K562 (cell line): Measurements from ENCODE around the gene AGPAT3. TPM values are rescaled to one million over a fixed set of nuclear protein-coding genes. Genes with fewer than 3 reads are reported as not detected.

Source experiments
- ATAC-seq: fragments of 200-7000 bp; cut with Tn5 transposase; 3 replicates; pipeline ENCODE4 v1.9.1; 2020; ENCODE audit warnings: moderate library complexity
- BruUV-seq: library from RNA; stranded (reverse); fragments of 400-500 nt; replicated peaks from 2 replicates; lab custom pipeline; 2021; lab: Mats Ljungman, UMichigan
- CTCF ChIA-PET: fragments of 300-600 bp; formaldehyde crosslinking; extraction: SDS; loops from one replicate; lab custom pipeline; 2021; ENCODE audit warnings: low intra/inter-chr PET ratio; lab: Yijun Ruan, JAX
- POLR2A ChIA-PET: fragments of 300-600, 350-650 bp; sonication (Branson Sonifier 250); formaldehyde crosslinking; extraction: SDS; loops from one replicate; lab custom pipeline; 2021; ENCODE audit warnings: antibody characterized with exemption, inconsistent platforms; lab: Yijun Ruan, JAX
- DNase-seq, 4 experiments: peaks; one replicate each; pipeline versions ENCODE4 v3.0.0 to v3.0.0-alpha.2; 2011 to 2018; ENCODE audit warnings: low spot score in 3 of 4, mixed read lengths in 3 of 4; ENCODE audit errors: extremely low read depth in 1 of 4
- FAIRE-seq: peaks from 2 replicates; lab custom pipeline; 2011; peaks lifted over from hg19 to GRCh38; lab: Jason Lieb, UNC
- H2AFZ ChIP-seq: 2 replicates; pipeline ENCODE4 v1.6.0; 2011; ENCODE audit warnings: low read depth, low read length, control low read depth, inconsistent platforms
- H3K27ac ChIP-seq: fragments of 200-600 bp; 3 replicates; pipeline ENCODE4 v1.8.0; 2011; ENCODE audit warnings: low read depth, mild to moderate bottlenecking, control low read depth, inconsistent platforms, low read length, moderate library complexity, mixed read lengths; ENCODE audit errors: extremely low read depth
- H3K27me3 ChIP-seq, 2 experiments: fragments of 300-600 bp in 1 of 2; 2 replicates in 1 of 2; 3 replicates in 1 of 2; pipeline versions ENCODE4 v1.6.0 to v1.8.0; 2011; ENCODE audit warnings: inconsistent platforms in 2 of 2, low read length in 2 of 2, mild to moderate bottlenecking in 1 of 2, mixed read lengths in 1 of 2, moderate library complexity in 1 of 2; ENCODE audit not compliant: control insufficient read depth in 2 of 2, insufficient read depth in 2 of 2
- H3K36me3 ChIP-seq: fragments of 300-600 bp; 3 replicates; pipeline ENCODE4 v1.8.0; 2011; ENCODE audit warnings: mild to moderate bottlenecking, low read length, inconsistent platforms; ENCODE audit not compliant: control insufficient read depth, insufficient read depth
- H3K4me1 ChIP-seq, 2 experiments: fragments of 200-600 bp in 1 of 2; replicated peaks in 1 of 2; 2 replicates in 1 of 2; 3 replicates in 1 of 2; pipeline versions ENCODE4 v1.5.1 to v1.8.0; 2011; ENCODE audit warnings: inconsistent platforms in 2 of 2, low read length in 2 of 2, mild to moderate bottlenecking in 1 of 2, mixed read lengths in 1 of 2, moderate library complexity in 1 of 2; ENCODE audit not compliant: control insufficient read depth in 2 of 2, insufficient read depth in 2 of 2
- H3K4me2 ChIP-seq: 2 replicates; pipeline ENCODE4 v1.6.1; 2011; ENCODE audit warnings: low read length, control low read depth, inconsistent platforms, mixed read lengths; ENCODE audit not compliant: insufficient read depth
- H3K4me3 ChIP-seq: fragments of 200-600 bp; sonication (generic), shearing (Covaris generic); 2 replicates; pipeline ENCODE4 v1.5.1; 2016; ENCODE audit warnings: control low read depth, inconsistent platforms
- H3K79me2 ChIP-seq: fragments of 200-600 bp; 3 replicates; pipeline ENCODE4 v1.8.0; 2011; ENCODE audit warnings: low read length, inconsistent platforms; ENCODE audit not compliant: control insufficient read depth, insufficient read depth
- H3K9ac ChIP-seq, 2 experiments: 2 replicates each; pipeline versions ENCODE4 v1.6.0 to v1.6.1; 2011; ENCODE audit warnings: low read depth in 2 of 2, low read length in 2 of 2, control low read depth in 1 of 2, inconsistent platforms in 1 of 2, mild to moderate bottlenecking in 1 of 2, mixed read lengths in 1 of 2; ENCODE audit not compliant: insufficient read depth in 1 of 2
- H3K9me1 ChIP-seq: one replicate; pipeline ENCODE4 v1.6.0; 2011; ENCODE audit warnings: inconsistent platforms, mild to moderate bottlenecking, low read length, moderate library complexity; ENCODE audit not compliant: control insufficient read depth, insufficient read depth
- H3K9me3 ChIP-seq: replicated peaks from 2 replicates; pipeline ENCODE4 v1.5.1; 2011; ENCODE audit warnings: low read depth, low read length, inconsistent platforms; ENCODE audit not compliant: control insufficient read depth, insufficient read depth
- H4K20me1 ChIP-seq: replicated peaks from 2 replicates; pipeline ENCODE4 v1.6.1; 2011; ENCODE audit warnings: low read length, inconsistent platforms, mixed read lengths; ENCODE audit not compliant: control insufficient read depth, insufficient read depth
- MIER1 ChIP-seq: fragments of 450-650 bp; IDR thresholded peaks from 2 replicates; pipeline ENCODE4 v1.6.1; 2016; ENCODE audit warnings: antibody characterized with exemption, mild to moderate bottlenecking, low read depth
- RBM39 ChIP-seq: fragments of 200-400 bp; formaldehyde crosslinking; optimal IDR thresholded peaks from 2 replicates; pipeline ENCODE3; 2018; ENCODE audit warnings: low read depth, low read length
- RHOXF2B ChIP-seq: fragments of 250-450 bp; sonication (Bioruptor Pico); conservative IDR thresholded peaks from 2 replicates; pipeline ENCODE4 v1.5.1; 2021
- SP1 ChIP-seq: sonication (generic); formaldehyde crosslinking; IDR thresholded peaks from 2 replicates; pipeline ENCODE4 v1.8.1; 2022; ENCODE audit warnings: mild to moderate bottlenecking, missing genetic modification reagents
- ZNF354B ChIP-seq: fragments of 250-450 bp; sonication (Bioruptor Pico); IDR thresholded peaks from 2 replicates; pipeline ENCODE4 v1.4.0; 2020
- ZNF551 ChIP-seq: fragments of 250-450 bp; sonication (Bioruptor Pico); IDR thresholded peaks from 2 replicates; pipeline ENCODE4 v1.5.0; 2021; ENCODE audit warnings: mild to moderate bottlenecking, moderate library complexity
- WGBS: fragments of 100-300 bp; shearing (Covaris generic); methylation state at CpG from one replicate; pipeline ENCODE4 v1.1.6; 2016; ENCODE audit warnings: low coverage, mixed read lengths; ENCODE audit not compliant: insufficient coverage; ENCODE audit errors: missing lambda C conversion rate; 5-methylcytosine and 5-hydroxymethylcytosine counted together
- in situ Hi-C: fragments of 300-500 bp; cut with MboI; formaldehyde crosslinking; loops from 4 replicates; pipeline ENCODE4 v1.15.0; 2018; ENCODE audit warnings: inconsistent platforms, mixed read lengths
- intact Hi-C: fragments of 100-400 bp; cut with micrococcal nuclease; formaldehyde crosslinking; loops from 2 replicates; pipeline ENCODE4 v1.14.2; 2022
- polyA plus RNA-seq, 8 experiments: library from polyadenylated mRNA; depleted of rRNA in 4 of 8; stranded (reverse) in 5 of 8; unstranded in 3 of 8; fragments of >200 nt; fragmentation: Nextera tagmentation in 2 of 8; fragmentation: Illumina TruSeq in 1 of 8; extraction: Ambion mirVana in 2 of 8; extraction: Trizol in 1 of 8; gene quantifications; 2 replicates each; pipeline versions ENCODE4 v1.2.1 to v1.2.3, GENCODE V29; 2011 to 2014; ENCODE audit warnings: inconsistent platforms in 1 of 8, missing spikeins in 1 of 8
- total RNA-seq, 7 experiments: library from RNA; depleted of rRNA in 6 of 7; stranded (reverse); fragments of >200 nt in 6 of 7; fragmentation: Illumina TruSeq in 2 of 7; extraction: Trizol in 2 of 7; gene quantifications; 2 replicates each; pipeline versions ENCODE4 v1.2.1 to v1.2.3, GENCODE V29; 2011 to 2021; ENCODE audit warnings: low replicate concordance in 1 of 7
- TF ChIP-seq, protein P1 (sequence below): fragments of 450-650 bp; formaldehyde crosslinking; IDR thresholded peaks from 2 replicates; pipeline ENCODE4 v1.4.0; 2022; ENCODE audit warnings: missing genetic modification characterization
- TF ChIP-seq, protein P2 (sequence below): fragments of 200-400 bp; formaldehyde crosslinking; IDR thresholded peaks from 2 replicates; pipeline ENCODE4 v1.6.1; 2017; ENCODE audit warnings: mild to moderate bottlenecking, low read depth, low read length, moderate library complexity
- TF ChIP-seq, protein P3 (sequence below): fragments of 450-650 bp; IDR thresholded peaks from 2 replicates; pipeline ENCODE4 v1.7.0; 2016; ENCODE audit warnings: borderline replicate concordance
- TF ChIP-seq, protein P4 (sequence below): sonication (generic); formaldehyde crosslinking; IDR thresholded peaks from 2 replicates; pipeline ENCODE4 v1.9.0; 2022; ENCODE audit warnings: mild to moderate bottlenecking, missing genetic modification reagents

AGPAT3 gene
- total and polyA plus RNA-seq, 9 of the 15 experiments (the other 6 are each of a cell fraction or from before 2014, with no cell fraction given): 1.5 to 88.4 (median 35.7) TPM

DNA sequence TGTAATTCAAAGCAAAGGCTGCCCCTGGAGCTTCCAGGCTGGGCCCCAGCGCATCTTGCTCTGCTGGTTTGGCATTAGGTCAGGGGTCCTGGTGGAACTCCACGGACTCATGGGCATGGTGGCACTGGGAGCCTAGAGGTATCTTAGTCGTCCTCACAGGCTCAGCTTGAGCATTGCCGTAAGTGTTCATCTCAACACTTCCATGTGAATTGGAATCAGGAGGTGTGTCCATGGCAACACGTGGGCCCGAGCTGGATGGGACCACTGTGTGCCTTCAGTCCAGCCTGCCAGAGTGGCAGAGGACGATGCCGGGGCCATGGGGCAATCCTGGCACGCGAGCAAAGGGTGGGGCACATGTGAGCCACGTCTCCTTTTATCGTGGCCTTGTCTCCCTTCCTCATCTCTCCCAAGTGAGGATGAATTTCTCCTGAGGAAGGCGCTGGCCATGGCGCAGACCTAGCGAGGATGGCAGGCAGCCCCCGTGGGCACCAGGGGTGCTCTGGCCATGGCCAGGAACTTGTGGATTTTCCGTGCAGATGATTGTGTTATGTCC, 47.0 kb downstream of the AGPAT3 start:
- CTCF ChIA-PET: no interaction called here
- Histone ChIP-seq H4K20me1 (peaks cover 4% of the 10 kb centered on the region; the same call in 1 of the 2 replicates), H2AFZ (no peak overlapping the region), H3K36me3 (peaks cover 17% of the 10 kb centered on the region; the same call in 2 of the 3 replicates), H3K27me3 (no peaks in the 10 kb centered on the region), H3K9me3 (peaks cover 8% of the 10 kb centered on the region), H3K4me1 (peaks cover 20 to 43% of the 10 kb centered on the region in 2 experiments), H3K79me2 (peaks cover 66% of the 10 kb centered on the region), H3K9ac (no peak overlapping the region), H3K4me3 (no peak overlapping the region), H3K4me2 (no peak overlapping the region), H3K9me1 (no peaks in the 10 kb centered on the region), H3K27ac (no peak overlapping the region)
- BruUV-seq: no TSS peak
- intact Hi-C loops (no loop called here), in situ Hi-C loops (no loop called here)
- 95% methylated on average over 17 of the region's 17 CpGs for WGBS
- POLR2A ChIA-PET: interaction anchor here (0.6 to 0.9 kb wide), 2 partner anchors 71 to 130 kb away, joined by 3 to 5 read pairs; no protein-coding TSS in a partner anchor
- TF ChIP-seq ZNF551: no peak
- no peak for TF ChIP-seq SP1 (CRISPR knock-in tag)
- TF ChIP-seq RBM39: no peak
- no peak for TF ChIP-seq RHOXF2B (CRISPR knock-in tag)
- no peak for TF ChIP-seq ZNF354B (CRISPR knock-in tag)
- ATAC-seq (no peak), FAIRE-seq (no peak), DNase-seq (no peak)

DNA sequence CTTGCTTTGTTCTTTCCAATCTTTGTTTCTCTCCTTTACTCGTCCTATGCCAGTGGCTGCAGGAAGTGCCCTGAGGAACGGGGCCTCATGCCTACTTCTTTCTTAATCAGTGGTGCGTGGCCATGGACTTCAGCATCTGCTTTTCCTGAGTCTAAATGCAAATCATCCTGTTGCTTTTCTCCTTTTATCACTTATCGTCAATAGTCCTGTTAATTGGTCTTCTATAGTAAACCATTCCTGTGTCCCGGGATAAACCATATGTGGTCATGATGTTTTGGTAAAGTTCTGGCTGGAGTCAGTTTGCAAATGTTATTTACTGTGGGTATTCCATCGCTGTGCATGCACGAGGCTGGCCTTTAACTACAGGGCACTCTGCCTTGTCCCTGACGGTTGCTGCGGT, 47.5 kb downstream of the AGPAT3 start:
- no peak for DNase-seq
- FAIRE-seq: no peak
- Histone ChIP-seq H3K9ac (no peak overlapping the region), H3K79me2 (peaks cover 71% of the 10 kb centered on the region), H2AFZ (no peak overlapping the region), H3K4me1 (peaks cover 24 to 47% of the 10 kb centered on the region in 2 experiments), H3K4me2 (no peak overlapping the region), H3K36me3 (peaks cover 17% of the 10 kb centered on the region; the same call in 2 of the 3 replicates), H3K9me3 (peaks cover 8% of the 10 kb centered on the region), H3K4me3 (no peak overlapping the region), H3K9me1 (no peaks in the 10 kb centered on the region), H4K20me1 (peaks cover 4% of the 10 kb centered on the region; the same call in 1 of the 2 replicates), H3K27me3 (no peaks in the 10 kb centered on the region), H3K27ac (no peak overlapping the region)
- ChIA-PET CTCF (no interaction called here), POLR2A (interaction anchor here (0.9 kb wide), 1 partner anchor 130 kb away, joined by 5 read pairs; no protein-coding TSS in a partner anchor)
- no TSS peak for BruUV-seq
- WGBS: 89% methylated on average over 9 of the region's 9 CpGs
- intact Hi-C loops: no loop called here
- no peak for ATAC-seq
- in situ Hi-C loops: no loop called here
- TF ChIP-seq, protein P1, sequence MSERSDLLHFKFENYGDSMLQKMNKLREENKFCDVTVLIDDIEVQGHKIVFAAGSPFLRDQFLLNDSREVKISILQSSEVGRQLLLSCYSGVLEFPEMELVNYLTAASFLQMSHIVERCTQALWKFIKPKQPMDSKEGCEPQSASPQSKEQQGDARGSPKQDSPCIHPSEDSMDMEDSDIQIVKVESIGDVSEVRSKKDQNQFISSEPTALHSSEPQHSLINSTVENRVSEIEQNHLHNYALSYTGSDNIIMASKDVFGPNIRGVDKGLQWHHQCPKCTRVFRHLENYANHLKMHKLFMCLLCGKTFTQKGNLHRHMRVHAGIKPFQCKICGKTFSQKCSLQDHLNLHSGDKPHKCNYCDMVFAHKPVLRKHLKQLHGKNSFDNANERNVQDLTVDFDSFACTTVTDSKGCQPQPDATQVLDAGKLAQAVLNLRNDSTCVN (CRISPR knock-in tag): no peak
- TF ChIP-seq, protein P2, sequence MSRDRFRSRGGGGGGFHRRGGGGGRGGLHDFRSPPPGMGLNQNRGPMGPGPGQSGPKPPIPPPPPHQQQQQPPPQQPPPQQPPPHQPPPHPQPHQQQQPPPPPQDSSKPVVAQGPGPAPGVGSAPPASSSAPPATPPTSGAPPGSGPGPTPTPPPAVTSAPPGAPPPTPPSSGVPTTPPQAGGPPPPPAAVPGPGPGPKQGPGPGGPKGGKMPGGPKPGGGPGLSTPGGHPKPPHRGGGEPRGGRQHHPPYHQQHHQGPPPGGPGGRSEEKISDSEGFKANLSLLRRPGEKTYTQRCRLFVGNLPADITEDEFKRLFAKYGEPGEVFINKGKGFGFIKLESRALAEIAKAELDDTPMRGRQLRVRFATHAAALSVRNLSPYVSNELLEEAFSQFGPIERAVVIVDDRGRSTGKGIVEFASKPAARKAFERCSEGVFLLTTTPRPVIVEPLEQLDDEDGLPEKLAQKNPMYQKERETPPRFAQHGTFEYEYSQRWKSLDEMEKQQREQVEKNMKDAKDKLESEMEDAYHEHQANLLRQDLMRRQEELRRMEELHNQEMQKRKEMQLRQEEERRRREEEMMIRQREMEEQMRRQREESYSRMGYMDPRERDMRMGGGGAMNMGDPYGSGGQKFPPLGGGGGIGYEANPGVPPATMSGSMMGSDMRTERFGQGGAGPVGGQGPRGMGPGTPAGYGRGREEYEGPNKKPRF: no peak
- TF ChIP-seq, protein P3, sequence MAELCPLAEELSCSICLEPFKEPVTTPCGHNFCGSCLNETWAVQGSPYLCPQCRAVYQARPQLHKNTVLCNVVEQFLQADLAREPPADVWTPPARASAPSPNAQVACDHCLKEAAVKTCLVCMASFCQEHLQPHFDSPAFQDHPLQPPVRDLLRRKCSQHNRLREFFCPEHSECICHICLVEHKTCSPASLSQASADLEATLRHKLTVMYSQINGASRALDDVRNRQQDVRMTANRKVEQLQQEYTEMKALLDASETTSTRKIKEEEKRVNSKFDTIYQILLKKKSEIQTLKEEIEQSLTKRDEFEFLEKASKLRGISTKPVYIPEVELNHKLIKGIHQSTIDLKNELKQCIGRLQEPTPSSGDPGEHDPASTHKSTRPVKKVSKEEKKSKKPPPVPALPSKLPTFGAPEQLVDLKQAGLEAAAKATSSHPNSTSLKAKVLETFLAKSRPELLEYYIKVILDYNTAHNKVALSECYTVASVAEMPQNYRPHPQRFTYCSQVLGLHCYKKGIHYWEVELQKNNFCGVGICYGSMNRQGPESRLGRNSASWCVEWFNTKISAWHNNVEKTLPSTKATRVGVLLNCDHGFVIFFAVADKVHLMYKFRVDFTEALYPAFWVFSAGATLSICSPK: no peak
- no peak for TF ChIP-seq MIER1
- TF ChIP-seq, protein P4, sequence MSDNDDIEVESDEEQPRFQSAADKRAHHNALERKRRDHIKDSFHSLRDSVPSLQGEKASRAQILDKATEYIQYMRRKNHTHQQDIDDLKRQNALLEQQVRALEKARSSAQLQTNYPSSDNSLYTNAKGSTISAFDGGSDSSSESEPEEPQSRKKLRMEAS (CRISPR knock-in tag): no peak
